NCI-H128 (cell line): ENCODE measurements around the gene KIF6.

Experiments
- DNase-seq: peaks from one replicate; lab custom pipeline; 2025; ENCODE audit not compliant: unreplicated experiment; lab: John Stamatoyannopoulos, UW

The KIF6 gene, protein sequence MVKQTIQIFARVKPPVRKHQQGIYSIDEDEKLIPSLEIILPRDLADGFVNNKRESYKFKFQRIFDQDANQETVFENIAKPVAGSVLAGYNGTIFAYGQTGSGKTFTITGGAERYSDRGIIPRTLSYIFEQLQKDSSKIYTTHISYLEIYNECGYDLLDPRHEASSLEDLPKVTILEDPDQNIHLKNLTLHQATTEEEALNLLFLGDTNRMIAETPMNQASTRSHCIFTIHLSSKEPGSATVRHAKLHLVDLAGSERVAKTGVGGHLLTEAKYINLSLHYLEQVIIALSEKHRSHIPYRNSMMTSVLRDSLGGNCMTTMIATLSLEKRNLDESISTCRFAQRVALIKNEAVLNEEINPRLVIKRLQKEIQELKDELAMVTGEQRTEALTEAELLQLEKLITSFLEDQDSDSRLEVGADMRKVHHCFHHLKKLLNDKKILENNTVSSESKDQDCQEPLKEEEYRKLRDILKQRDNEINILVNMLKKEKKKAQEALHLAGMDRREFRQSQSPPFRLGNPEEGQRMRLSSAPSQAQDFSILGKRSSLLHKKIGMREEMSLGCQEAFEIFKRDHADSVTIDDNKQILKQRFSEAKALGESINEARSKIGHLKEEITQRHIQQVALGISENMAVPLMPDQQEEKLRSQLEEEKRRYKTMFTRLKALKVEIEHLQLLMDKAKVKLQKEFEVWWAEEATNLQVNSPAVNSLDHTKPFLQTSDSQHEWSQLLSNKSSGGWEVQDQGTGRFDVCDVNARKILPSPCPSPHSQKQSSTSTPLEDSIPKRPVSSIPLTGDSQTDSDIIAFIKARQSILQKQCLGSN

DNA sequence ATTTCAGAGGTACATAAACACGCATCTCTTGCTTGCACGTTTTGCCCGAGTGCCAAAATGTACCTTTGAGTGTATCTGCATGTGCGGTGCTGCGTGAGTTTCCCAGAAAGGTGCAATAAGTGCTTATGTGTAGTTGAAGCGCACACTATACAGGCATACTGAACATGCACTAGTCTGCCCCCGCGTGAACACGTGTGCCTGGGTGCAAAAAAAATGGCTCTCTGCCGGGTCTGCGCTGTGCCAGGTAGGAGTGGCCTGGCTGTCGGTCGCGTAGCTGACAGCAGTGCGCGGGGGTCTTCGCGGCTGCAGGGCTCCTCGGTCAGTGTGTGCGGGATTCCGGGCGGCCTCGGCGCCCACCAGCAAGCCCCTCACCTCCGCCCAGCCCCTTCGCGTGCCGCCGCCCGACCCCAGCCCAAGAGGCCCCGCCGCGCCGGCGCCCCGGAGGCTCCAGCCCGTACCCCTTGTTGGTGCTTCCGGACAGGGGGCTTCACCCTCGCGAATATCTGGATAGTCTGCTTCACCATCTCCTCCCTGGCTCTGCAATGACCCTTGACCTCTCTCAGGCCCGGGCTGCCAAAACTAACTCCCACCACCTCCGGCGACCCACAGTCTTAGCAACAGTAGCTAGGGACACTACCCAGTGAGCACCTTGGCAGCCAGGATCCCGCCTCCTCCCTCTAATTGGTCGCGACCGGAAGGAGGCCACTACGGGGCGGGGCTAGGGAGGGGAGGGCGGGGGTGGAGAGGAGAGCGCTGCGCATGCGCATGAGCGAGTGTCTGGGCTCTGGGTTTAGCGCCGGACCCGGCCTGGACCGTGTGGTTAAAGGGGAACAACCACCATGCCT, at the start of gene KIF6:
TSS of gene KIF6 (minus strand) at position 622 of the 845 bp plus-strand sequence. CDS start at position 524, 98 bp downstream.
- peak; percentile 11 for DNase-seq

- no peak for DNase-seq
Observed at GRCh38 chr6:39773782-39774181, 48.6 kb upstream of the KIF6 start.

DNA sequence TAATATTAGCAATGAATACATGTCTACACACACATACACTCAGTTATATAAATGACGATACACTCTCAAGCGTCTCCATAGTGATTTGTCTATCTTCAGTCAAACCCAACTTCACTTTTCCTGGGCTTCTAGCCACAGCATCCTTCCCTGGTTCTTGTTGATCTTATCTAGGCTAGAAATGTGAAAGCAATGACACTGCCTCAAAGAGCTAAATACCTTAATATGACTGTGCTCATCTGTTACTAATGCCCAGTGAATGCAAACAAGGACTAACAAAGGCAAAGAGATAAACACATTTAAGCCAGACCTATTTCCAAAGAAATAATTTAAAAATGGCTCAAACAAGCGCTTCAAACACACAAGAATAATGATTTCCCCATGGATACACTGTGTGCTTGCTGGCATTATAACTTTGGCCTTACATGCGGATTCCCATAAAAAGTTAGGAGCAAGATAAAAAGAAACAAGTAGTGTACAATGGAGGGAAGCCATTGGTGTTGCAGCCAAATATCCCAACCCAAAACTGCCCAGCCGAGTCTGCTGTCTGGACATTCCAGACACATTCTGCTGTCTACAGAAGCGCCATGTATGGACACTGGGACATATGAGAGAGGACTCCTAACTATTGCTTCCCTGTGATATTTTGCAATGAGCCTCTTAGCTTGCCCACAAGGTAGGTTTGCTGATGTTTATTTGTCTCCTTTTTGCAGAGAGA, 47.5 kb upstream of the KIF6 start:
- DNase-seq, result no peak

DNA sequence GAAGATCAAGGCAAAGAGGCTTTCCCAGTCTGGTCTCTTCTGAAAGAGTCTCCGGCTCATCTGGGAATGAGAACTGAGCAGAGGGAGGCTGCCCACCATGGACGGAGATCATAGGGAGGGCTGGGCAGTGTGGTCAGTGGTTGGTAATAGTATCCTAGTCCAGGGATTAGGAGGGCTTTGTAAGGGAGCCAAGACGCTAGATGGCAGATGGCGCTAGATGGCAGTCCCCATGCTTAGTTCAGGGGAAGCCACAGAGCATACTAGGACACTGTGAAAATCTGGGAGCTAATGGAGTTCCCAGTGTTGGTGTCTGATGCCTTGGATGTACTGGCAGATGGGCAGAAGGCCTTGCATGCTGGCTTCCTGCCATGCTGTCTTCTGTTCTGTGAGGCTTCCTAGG, 45.2 kb upstream of the KIF6 start:
- no peak for DNase-seq

DNA sequence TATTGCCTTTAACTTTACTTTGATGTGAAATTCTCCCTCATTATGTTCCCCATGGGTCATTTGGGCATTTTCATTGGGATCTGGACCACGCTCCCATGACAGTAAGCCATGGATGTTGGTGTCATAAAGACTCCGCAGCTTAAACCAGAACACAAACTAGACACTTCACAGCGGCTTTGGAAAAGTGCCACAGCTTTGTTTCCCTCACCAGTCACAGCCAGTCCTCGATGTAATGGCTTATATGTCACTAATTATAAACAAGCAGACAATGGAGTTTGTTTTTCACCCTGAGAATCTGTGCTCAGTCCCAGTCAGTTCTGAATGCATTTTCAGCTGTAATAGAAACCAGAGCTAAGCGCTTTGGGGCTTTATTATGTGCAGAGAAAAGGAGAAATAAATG, 43.8 kb upstream of the KIF6 start:
- DNase-seq, result no peak

DNA sequence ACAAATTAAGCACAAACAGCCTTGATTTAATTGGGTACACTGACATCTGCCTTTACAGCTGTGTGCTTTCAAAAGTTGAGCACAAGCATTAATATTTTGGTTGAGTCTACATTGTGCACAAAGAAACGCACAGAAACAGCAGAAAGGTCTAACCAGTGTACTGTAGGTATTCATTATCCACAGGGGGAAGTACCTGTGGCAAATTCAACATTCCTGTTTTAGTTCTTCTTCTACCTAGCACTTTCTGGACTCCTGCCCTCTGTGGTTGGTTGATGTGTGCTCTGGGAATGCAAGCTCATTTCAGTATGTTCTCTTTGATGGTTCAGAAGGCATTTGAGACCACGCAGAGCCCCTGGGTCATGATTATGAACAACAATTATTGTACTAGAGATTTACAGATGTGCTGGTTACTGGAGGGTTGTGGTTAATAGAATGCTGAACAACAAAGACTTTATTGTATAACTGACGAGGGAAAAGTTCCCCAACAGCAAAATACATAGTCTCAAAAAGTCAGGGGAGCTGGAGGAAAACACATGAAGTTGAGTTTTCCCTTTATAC, 40.4 kb upstream of the KIF6 start:
- DNase-seq, result no peak

GRCh38 chr6:39760226-39760952, 35.2 kb upstream of the KIF6 start:
- DNase-seq, result no peak

- DNase-seq, result no peak
Observed at GRCh38 chr6:39758905-39759605, 33.8 kb upstream of the KIF6 start.

DNA sequence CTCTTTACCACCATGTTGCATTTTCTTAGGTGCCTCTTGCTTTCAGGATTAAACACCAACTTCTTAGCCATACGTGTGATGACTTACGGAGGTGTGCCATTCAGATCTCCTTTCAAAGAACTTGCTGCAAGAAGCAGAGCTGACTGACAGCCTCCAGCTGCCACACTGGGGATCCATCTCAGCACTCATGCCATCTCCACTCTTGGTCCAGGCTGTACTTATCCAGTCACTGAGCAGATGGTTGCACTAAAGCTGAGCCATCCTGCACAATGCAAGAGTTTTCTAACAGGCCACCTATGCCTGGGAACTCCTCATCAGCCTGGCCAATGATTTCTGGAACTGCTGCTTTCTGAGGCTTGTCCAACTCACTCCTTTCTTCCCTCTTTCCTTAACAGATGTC, 31.4 kb upstream of the KIF6 start:
- DNase-seq, result no peak

DNA sequence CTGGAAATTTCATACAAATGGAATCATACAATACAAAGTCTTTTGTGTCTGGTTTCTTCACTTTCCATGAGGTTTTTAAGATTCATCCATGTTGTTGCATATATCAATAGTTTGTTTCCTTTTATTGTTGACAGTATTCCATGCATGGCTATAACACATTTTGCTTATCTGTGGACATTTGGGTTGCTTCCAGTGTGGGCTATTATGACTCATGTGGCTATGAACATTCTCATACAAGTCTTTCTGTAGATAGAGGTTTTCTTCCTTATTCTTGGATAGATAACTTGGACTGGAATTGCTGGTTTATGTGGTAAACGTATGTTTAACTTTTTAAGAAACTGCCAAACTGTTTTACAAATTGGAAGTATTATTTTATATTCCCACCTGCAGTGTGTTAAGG, 30.0 kb upstream of the KIF6 start:
- DNase-seq, result no peak

DNA sequence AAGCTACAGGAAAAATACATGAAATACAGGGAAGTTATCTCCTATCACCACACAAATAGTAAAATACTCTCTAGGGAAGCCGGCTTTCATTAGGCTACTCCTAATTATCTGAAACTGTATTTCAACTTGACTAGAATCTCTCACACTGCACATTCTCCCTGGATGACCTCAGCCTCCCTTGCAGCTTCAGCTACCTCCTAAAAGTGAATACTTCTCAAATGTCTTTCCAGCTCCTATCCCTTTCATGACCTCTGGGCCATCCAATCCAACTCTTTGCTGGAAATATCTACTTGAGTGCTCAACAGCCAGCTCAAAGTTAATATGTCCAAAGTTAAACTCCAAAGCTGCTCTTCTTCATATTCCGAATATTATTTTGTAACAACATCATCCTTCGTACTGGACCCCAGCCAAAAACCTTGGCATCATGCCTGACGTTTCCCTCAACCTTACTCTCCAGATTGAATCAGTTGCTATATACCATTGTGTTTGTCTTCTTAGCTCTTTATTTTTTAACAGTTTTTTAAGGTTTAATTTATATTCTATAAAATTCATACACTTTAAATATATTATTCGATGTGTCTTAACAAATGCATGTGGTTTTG, 29.4 kb upstream of the KIF6 start:
- no peak for DNase-seq

DNA sequence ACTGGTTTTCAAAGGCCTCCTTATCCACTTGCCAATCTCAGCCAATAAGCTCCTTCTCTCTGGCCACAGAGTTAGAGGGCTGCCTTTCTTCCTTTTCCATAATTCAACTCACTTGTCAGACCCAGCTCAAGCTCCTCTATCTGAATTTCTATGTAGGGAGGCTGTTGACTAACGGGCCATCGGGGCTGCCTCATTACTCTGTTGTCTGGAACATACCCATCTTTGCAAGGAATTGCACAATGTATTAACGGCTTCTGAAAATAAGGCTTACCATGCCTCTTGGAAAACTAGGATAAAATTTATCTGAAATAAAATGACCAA, 28.5 kb upstream of the KIF6 start:
- DNase-seq, result no peak

DNA sequence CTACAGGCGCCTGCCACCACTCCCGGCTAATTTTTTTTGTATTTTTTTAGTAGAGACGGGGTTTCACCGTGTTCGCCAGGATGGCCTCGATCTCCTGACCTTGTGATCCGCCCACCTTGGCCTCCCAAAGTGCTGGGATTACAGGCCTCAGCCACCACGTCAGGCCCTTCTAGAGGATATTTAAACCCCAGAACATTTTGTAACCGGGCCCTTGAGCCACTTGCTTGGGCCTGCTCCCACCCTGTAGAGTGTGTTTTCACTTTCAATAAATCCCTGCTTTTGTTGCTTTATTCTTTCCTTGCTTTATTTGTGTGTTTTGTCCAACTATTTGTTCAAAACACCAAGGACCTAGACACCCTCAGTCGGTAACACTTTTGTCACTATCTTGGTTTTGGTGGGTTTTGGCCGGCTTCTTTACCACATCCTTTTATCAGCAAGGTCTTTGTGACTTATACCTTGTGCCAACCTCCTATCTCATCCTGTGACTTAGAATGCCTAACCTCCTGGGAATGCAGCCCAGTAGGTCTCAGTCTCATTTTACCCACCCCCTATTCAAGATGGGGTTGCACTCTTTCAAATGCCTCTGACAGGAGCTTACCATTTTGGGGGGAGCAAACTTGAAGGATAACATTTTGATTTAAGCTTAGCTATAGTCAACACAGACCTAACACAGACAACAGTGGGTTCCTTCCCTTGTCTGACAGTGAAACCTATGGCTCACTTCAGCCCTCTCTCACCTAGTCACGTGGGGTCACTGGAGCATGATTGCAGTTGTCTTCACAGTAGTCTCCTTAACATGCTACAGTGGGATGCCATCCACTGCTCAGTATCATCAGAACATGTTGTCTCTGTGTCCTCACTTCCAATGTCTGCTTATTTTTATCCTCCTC, 27.9 kb upstream of the KIF6 start:
- DNase-seq, result no peak

GRCh38 chr6:39746795-39747194, 21.6 kb upstream of the KIF6 start:
- DNase-seq, result no peak

GRCh38 chr6:39733704-39734103, 8.5 kb upstream of the KIF6 start:
- DNase-seq, result no peak

GRCh38 chr6:39731565-39731964, 6.4 kb upstream of the KIF6 start:
- DNase-seq, result no peak

- DNase-seq, result no peak
Observed at GRCh38 chr6:39729945-39730344, 4.7 kb upstream of the KIF6 start.

- DNase-seq, result no peak
Observed at GRCh38 chr6:39725632-39725997, 407 bp upstream of the KIF6 start.
